Omental fat pad (tissue), 4 donors: ENCODE results near the gene NEK1. TPM values are rescaled to one million over a fixed set of nuclear protein-coding genes. Genes with fewer than 3 reads are reported as not detected.
"Not testable (repeated sequence)": the region's sequence is repeated elsewhere in the genome, so short reads cannot be mapped to it uniquely, and the experiment has no call there.

Experiments
- ATAC-seq: fragments of 150-250 bp; one replicate; pipeline ENCODE4 v1.9.1; 2016; ENCODE audit warnings: mild to moderate bottlenecking, moderate library complexity; ENCODE audit not compliant: low FRiP score
- DNase-seq: peaks from one replicate; pipeline ENCODE4 v3.0.0-alpha.2; 2019; ENCODE audit warnings: low spot score
- total RNA-seq, 4 donors: library from RNA; depleted of rRNA; stranded (reverse); fragments of >200 nt; gene quantifications; one replicate each; pipeline ENCODE4 v1.1.0, GENCODE V29; 2016
- TF ChIP-seq, protein P1 (sequence below), 3 donors: fragments of 450-650 bp; IDR thresholded peaks; one replicate each; pipeline ENCODE4 v1.5.1; 2016 to 2017; ENCODE audit warnings: antibody characterized with exemption in 3 of 3, mild to moderate bottlenecking in 3 of 3, moderate library complexity in 2 of 3

The NEK1 gene
- total RNA-seq, 4 donors from 2014 or later: 7.0 to 13.4 (median 9.8) TPM

DNA sequence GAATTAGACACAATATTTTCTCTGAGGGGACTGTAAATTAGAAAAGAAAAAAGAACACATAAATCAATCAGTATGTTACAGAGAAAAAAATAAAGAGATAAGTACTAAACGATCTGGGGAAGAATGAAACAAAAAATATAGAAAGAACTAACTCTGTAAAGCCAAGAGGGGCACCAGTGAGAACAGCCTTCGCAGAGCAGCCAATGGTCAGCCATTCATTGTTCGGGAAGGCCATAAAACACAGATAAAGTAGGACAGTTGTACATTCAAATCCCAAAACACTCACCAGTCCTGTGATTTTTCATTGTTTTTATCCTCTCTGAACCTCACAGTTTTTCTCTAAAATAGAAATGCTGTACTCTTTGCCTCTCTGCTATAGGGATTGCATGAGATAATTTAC, 127.9 kb downstream of the NEK1 start:
- TF ChIP-seq, protein P1, sequence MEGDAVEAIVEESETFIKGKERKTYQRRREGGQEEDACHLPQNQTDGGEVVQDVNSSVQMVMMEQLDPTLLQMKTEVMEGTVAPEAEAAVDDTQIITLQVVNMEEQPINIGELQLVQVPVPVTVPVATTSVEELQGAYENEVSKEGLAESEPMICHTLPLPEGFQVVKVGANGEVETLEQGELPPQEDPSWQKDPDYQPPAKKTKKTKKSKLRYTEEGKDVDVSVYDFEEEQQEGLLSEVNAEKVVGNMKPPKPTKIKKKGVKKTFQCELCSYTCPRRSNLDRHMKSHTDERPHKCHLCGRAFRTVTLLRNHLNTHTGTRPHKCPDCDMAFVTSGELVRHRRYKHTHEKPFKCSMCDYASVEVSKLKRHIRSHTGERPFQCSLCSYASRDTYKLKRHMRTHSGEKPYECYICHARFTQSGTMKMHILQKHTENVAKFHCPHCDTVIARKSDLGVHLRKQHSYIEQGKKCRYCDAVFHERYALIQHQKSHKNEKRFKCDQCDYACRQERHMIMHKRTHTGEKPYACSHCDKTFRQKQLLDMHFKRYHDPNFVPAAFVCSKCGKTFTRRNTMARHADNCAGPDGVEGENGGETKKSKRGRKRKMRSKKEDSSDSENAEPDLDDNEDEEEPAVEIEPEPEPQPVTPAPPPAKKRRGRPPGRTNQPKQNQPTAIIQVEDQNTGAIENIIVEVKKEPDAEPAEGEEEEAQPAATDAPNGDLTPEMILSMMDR (IDR thresholded peaks at IDR 0.05): no peak
- DNase-seq (no peak), ATAC-seq (no peak)

DNA sequence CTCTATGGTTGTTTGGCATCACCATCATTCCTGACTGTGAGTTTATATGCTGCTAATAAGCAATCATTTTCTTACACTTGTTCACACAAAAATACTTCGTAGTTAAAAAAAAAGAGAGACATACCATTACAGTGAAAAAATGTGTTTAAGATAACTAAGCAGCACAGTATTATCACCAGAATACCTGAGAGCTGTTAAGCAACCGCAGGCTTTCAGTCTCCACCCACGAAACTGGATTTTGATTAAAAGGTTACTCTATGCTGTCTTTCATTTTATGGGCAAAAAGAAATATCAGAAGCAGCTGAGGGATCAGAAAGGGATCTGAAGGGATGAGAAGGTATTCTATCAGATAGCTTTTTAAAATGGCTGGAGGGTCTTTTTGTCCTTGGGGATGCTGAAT, 148.3 kb downstream of the NEK1 start:
- ATAC-seq (no peak), DNase-seq (no peak)
- TF ChIP-seq, protein P1 (IDR thresholded peaks at IDR 0.05): no peak

DNA sequence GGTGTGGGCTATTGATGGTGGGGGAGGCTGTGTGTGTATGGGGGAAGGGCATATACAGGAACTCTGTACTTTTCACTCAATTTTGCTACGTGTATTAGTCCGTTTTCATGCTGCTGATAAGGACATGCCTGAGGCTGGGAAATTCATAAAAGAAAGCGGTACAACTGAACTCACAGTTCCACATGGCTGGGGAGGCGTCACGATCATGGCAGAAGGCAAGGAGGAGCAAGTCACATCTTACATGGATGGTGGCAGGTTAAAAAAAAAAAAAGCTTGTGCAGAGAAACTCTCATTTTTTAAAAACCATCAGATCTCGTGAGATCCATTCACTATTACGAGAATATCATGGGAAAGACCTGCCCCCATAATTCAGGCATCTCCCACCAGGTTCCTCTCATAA, 152.3 kb downstream of the NEK1 start:
- no peak for DNase-seq
- TF ChIP-seq, protein P1 (IDR thresholded peaks at IDR 0.05): no peak
- ATAC-seq: no peak

DNA sequence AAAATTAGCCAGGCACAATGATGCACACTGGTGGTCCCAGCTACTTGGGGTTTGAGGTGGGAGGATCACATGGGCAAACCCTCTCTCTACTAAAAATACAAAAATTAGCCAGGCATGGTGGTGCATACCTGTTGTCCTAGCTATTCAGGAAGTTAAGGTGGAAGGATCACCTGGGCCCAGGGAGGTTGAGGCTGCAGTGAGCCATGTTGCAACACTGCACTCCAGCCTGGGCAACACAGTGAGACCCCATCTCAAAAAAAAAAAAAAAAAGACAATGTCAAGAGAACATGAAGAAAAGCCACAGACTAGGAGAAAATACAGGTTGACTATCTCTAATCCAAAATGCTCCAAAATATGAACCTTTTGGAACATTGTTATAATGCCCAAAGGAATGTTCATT, 153.8 kb downstream of the NEK1 start:
- ATAC-seq: no peak
- DNase-seq: no peak
- TF ChIP-seq, protein P1 (IDR thresholded peaks at IDR 0.05): no peak

DNA sequence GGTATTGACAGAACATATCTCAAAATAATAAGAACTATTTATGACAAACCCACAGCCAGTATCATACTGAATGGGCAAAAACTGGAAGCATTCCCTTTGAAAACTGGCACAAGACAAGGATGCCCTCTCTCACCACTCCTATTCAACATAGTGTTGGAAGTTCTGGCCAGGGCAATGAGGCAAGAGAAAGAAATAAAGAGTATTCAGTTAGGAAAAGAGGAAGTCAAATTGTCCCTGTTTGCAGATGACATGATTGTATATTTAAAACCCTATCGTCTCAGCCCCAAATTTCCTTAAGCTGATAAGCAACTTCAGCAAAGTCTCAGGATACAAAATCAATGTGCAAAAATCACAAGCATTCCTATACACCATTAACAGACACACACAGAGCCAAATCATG, 159.7 kb downstream of the NEK1 start:
- ATAC-seq, DNase-seq: not testable (repeated sequence)

DNA sequence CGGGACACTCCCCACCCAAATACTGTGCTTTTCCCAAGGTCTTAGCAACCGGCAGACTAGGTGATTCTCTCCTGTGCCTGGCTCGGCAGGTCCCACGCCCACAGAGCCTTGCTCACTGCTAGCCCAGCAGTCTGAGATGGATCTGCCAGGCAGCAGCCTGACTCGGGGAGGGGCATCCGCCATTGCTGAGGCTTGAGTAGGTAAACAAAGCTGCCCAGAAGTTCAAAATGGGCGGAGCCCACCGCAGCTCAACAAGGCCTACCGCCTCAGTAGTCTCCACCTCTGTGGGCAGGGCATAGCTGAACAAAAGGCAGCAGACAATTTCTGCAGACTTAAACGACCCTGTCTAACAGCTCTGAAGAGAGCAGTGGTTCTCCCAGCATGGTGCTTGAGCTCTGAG, 163.4 kb downstream of the NEK1 start:
- DNase-seq, ATAC-seq: not testable (repeated sequence)

DNA sequence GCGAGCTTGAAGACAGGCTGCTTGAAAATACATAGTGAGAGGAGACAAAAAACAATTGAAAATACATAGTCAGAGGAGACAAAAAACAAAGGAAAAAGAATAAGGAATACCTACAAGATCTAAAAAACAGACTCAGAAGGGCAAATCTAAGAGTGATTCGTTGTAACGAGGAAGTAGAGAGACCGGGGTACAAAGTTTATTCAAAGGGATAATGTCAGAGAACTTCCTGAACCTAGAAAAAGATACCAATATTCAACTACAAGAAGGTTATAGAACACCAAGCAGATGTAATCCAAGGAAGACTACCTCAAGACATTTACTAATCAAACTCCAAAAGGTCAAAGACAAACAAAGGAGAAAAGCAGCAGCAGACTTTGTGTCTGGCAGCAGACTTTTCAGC, 165.6 kb downstream of the NEK1 start:
- DNase-seq (no peak), ATAC-seq (no peak)
- TF ChIP-seq, protein P1 (IDR thresholded peaks at IDR 0.05): no peak

DNA sequence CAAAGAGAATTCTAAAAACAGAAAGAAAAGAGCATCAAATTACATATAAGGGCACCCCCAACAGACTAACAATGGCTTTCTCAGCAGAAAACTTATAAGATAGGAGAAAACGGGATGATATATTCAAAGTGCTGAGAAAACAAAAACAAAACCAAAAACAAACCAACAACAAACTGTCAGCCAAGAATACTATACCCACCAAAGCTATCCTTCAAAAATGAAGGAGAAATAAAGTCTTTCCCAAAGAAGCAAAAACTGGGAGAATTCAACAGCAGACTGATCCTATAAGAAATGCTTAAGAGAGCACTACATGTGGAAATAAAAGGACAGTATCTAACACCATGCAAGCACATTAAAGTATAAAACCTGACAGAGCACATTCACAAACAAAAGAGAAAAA, 168.6 kb downstream of the NEK1 start:
- TF ChIP-seq, protein P1 (IDR thresholded peaks at IDR 0.05): no peak
- DNase-seq (no peak), ATAC-seq (no peak)
